NCI-H1436 (cell line): ENCODE results near the gene CPA1.

Experiments used
- DNase-seq: peaks from one replicate; lab custom pipeline; 2025; lab: John Stamatoyannopoulos, UW

Gene CPA1

DNA sequence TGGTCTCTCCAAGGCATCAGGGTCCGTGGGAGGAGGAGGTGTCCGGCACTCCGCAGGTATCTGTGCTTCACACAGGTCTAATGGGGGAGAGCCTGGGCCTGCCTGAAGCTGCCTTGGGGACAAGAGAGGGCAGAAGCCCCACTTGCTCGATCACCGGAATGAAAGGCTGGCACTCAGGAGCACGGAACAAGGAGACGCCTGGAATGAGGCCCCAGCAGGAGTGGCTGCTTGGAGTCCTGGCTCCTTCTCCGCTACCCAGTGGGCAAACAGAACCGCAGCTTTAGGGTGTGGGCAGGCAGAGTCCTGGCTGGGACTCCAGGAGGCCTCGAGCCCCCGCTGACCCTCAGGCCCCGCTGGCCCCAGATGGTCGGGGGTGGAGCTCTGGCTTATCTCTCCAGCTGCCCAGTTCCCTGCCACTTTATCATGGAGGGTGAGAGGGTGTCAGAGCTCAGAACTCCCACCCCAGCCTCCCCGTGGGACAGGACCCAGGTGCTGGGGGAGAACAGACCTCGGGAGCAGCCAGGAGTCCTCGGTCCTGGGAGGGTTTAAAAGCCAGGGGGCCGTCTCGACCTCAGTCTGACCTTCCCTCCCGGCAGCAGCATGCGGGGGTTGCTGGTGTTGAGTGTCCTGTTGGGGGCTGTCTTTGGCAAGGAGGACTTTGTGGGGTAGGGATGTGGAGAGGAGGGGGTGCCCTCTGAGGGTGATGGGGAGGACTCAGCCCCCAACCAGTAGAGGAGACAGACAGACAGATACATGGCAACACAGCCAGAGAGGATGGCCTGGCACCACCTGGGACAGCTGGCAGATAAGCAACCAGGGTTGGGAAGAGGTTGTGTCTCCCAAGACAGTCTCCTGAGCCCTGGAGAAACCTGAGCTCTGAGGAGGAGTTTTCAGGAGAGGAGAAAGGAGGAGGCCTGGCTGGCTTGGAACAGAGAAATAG is at the start of gene CPA1:
Gene CPA1, plus strand, starts transcription at position 574 of the 940 bp plus-strand sequence. Its CDS starts 27 bp downstream, at position 601.
- no peak for DNase-seq

GRCh38 chr7:130332259-130333053 is 47.8 kb upstream of the CPA1 start:
- DNase-seq, result no peak

DNA sequence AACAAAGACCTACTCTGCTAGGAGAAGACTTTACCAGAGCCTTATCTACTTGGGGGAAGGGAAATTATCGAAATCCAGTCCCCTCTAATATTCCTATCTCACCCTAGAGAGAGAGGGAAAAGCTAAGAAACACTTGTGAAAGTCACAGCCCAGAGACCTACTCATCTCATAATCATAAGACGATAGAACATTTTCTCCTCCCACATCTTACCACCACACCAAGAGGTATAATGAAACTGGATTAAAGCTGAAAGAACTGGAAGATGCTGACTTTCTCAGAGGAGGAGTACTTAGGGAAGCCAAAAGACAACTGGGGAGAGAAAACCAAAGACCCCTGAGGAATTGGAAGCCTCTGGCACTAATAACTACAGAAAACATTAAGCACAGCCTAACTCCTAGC is 46.5 kb upstream of the CPA1 start:
- no peak for DNase-seq

GRCh38 chr7:130334274-130334673 is 46.0 kb upstream of the CPA1 start:
- no peak for DNase-seq

DNA sequence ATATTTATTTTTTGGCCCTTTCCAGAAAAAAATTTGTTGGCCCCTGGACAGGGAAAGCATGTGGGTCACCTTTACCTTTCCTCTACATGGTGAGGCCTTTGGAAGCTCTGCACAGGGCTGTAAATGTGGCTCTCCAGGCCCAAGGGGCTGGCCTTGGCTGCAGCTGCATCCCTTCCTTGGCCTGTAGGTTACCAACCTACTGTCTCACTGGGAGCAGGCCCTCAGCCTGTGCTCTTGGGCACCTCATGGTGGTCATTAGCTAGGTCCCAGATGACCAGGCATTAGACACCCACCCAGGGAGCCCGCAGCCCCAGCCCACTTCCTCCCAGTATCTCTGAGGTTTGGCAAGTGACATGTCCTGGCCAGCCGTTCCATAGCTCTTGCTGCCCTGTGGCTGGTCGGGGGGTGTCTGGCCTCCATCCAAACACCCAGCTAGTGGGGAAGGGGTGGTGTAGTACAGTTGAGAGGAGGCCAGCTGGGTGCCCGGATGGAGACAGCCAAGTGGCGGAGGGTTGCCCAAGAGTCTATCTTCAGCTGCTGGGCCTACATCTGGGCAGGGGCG is 42.8 kb upstream of the CPA1 start:
- DNase-seq, result no peak

DNA sequence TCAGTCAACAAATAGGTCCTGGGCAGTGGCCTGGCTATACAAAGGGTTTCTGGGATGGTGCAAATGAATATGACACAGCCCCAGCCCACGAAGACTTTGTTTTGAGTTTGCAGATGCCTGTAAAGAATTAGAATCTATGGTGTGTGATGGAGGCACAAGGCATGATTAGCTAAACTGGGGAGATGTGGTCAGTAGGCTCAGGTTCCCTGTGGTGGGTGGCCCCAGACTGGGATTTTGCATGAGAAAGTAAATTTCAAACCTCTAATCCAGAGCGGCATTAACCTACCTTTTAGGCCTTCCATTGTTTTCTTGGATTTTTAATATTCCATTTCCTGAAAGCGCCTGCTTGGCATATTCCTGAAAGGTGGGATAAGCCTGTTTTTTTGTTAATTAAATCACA is 42.1 kb upstream of the CPA1 start:
- DNase-seq, result no peak

GRCh38 chr7:130341882-130342281 is 38.4 kb upstream of the CPA1 start:
- no peak for DNase-seq

GRCh38 chr7:130342701-130343380 is 37.5 kb upstream of the CPA1 start:
- no peak for DNase-seq

DNA sequence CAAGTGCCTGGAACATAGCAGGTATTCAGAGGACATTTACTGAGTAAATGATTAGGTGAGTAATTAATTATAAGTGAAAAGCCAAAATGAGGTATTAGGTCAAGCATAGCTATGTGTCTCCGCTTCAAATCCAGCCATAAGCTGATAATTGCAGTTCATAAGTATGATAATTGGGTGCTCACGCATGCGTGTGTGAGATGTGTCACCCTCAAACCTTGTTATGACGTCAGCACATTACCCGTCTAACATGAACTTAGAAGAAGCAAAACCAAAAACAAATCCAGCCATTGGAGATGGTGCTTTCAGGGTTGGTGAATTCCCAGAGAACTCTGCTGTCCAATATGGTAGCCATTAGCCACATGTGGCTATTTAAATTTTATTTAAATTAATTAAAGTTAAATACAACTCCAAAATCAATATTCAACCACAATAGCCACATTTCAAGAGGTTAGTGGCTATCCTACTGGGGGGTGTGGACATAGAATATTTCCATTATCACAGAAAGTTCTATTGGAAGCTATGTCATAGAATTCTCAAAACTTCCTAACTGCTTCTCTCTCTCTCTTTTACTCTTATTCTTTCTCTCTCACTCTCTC is 35.9 kb upstream of the CPA1 start, which contains the start of gene CPA5:
Gene CPA5, plus strand, starts transcription at position 546 of the 596 bp plus-strand sequence. CDS start 1,670 bp downstream, outside the sequence.
- DNase-seq, result no peak

GRCh38 chr7:130345136-130345535 is 35.2 kb upstream of the CPA1 start:
- DNase-seq, result peak; percentile 36

GRCh38 chr7:130345725-130346124 is 34.6 kb upstream of the CPA1 start:
- no peak for DNase-seq

GRCh38 chr7:130346177-130346905 is 34.0 kb upstream of the CPA1 start:
- DNase-seq, result no peak

DNA sequence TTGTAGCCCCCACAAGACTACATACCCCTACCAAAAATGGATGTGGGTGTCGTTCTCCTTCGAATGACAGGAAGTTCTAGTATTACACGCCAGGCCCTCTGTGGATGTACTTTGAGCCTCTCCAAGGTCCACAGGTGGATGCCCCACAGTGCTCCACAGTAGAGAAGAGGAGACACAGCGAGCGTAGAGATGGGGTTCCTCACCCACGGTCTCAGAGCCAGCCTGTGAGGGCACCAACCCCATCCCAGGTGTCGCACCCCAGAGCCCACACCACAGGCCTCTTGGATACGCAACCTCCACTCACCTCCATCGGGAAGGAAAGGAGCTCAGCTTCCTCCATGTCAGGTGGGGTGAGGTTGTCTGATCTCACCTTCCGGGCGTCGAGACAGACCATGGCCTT is 33.4 kb upstream of the CPA1 start:
- no peak for DNase-seq

DNA sequence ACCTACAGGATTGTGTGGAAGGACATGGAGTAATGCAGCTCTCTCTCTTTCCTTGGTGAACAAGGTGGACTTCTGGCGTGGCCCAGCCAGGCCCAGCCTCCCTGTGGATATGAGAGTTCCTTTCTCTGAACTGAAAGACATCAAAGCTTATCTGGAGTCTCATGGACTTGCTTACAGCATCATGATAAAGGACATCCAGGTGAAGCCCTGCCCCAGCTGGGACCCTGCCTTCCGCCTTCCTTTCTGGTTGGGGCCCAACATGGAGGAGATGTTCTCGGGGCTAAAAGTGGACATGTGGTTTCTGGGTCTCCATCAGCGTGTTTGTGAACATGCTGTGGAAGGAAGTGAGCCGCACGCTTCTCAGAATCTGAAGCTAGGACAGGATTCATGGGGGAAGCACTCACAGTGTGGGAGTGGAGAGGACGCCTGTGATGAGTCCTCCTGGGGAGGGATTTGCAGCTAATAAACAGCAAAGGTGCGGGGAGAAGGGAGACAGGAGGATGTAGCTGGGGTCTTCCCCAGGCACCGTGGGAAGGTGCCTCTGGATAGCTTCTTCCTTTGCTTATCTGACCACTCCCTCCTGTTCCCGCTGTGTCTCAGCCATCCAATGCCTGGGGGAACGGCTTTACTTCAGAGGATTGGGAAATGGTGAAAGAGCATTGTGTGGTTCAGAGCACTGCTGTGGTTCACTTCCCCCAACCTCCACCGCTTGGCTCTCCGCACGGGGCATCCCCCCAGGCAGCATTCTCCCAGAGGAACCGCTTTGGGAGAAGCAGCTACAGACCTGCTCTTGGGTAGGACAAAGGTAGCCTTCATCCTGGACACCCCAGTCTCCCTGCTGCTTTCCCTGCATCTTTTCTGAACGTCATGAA is 30.1 kb upstream of the CPA1 start:
- peak; percentile 36 for DNase-seq

- no peak for DNase-seq
These were observed 29.1 kb upstream of the CPA1 start for GRCh38 chr7:130350945-130351790.

GRCh38 chr7:130351791-130352090 is 28.6 kb upstream of the CPA1 start:
- DNase-seq, result no peak

GRCh38 chr7:130352194-130353074 is 27.9 kb upstream of the CPA1 start:
- DNase-seq, result peak; percentile 97

- no peak for DNase-seq
These were observed 27.1 kb upstream of the CPA1 start for GRCh38 chr7:130353196-130353595.
